Measurements from ENCODE around the gene CNTN5. TPM values are rescaled to one million over a fixed set of nuclear protein-coding genes. Genes with fewer than 3 reads are reported as not detected.

The CNTN5 gene
- polyA plus RNA-seq, 1 of the 3 experiments (the other 2 are of a cell fraction) = not detected

- TF ChIP-seq, protein P1, sequence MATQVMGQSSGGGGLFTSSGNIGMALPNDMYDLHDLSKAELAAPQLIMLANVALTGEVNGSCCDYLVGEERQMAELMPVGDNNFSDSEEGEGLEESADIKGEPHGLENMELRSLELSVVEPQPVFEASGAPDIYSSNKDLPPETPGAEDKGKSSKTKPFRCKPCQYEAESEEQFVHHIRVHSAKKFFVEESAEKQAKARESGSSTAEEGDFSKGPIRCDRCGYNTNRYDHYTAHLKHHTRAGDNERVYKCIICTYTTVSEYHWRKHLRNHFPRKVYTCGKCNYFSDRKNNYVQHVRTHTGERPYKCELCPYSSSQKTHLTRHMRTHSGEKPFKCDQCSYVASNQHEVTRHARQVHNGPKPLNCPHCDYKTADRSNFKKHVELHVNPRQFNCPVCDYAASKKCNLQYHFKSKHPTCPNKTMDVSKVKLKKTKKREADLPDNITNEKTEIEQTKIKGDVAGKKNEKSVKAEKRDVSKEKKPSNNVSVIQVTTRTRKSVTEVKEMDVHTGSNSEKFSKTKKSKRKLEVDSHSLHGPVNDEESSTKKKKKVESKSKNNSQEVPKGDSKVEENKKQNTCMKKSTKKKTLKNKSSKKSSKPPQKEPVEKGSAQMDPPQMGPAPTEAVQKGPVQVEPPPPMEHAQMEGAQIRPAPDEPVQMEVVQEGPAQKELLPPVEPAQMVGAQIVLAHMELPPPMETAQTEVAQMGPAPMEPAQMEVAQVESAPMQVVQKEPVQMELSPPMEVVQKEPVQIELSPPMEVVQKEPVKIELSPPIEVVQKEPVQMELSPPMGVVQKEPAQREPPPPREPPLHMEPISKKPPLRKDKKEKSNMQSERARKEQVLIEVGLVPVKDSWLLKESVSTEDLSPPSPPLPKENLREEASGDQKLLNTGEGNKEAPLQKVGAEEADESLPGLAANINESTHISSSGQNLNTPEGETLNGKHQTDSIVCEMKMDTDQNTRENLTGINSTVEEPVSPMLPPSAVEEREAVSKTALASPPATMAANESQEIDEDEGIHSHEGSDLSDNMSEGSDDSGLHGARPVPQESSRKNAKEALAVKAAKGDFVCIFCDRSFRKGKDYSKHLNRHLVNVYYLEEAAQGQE (IDR thresholded peaks at IDR 0.05; ENCODE audit: low read depth, low read length) = no peak
- TF ChIP-seq JUND (IDR thresholded peaks at IDR 0.05) (no peak), PBX3 (IDR thresholded peaks at IDR 0.05) (no peak), MXI1 (IDR thresholded peaks at IDR 0.05; ENCODE audit: low read depth, low read length) (no peak), USF1 (IDR thresholded peaks at IDR 0.05; ENCODE audit: borderline replicate concordance, low read depth) (no peak), EP300 (IDR thresholded peaks at IDR 0.05; ENCODE audit: borderline replicate concordance in 1 of 2, low read depth in 1 of 2, low read length in 1 of 2) (no peak), NRF1 (IDR thresholded peaks at IDR 0.05; ENCODE audit: low read depth, low read length) (no peak), SMC3 (IDR thresholded peaks at IDR 0.05; ENCODE audit: low read depth, low read length) (no peak), RAD21 (IDR thresholded peaks at IDR 0.05; ENCODE audit: low read length) (no peak), FOXJ3 (CRISPR knock-in tag; IDR thresholded peaks at IDR 0.05) (no peak)
- Histone ChIP-seq H3K4me2 (no peak overlapping the region), H3K27me3 (ENCODE audit: insufficient read depth) (no peaks in the 10 kb centered on the region), H3F3A (replicated peaks; ENCODE audit: insufficient read depth) (no peaks in the 10 kb centered on the region), H3K4me3 (ENCODE audit: low read depth in 2 of 2, low read length in 1 of 2) (no peak overlapping the region), H4K20me1 (ENCODE audit: insufficient read depth) (no peaks in the 10 kb centered on the region), H3K9me2 (no peaks in the 10 kb centered on the region), H3K79me2 (ENCODE audit: insufficient read depth) (no peaks in the 10 kb centered on the region), H3K4me1 (ENCODE audit: control insufficient read depth in 1 of 2, insufficient read depth in 2 of 2, low read depth in 1 of 2, low read length in 1 of 2) (no peaks in the 10 kb centered on the region), H3K36me3 (replicated peaks in 1 of 2; ENCODE audit: control insufficient read depth in 1 of 2, insufficient read depth in 2 of 2, low read length in 1 of 2) (no peaks in the 10 kb centered on the region), H2AFZ (ENCODE audit: low read depth) (no peak overlapping the region), H3K27ac (ENCODE audit: low read depth in 2 of 2, low read length in 1 of 2) (no peak overlapping the region), H3K9ac (no peak overlapping the region), H3K9me3 (no peaks in the 10 kb centered on the region)
- CTCF ChIA-PET = no interaction called here
- 2% methylated on average over 4 of the region's 4 CpGs for WGBS (ENCODE audit: low lambda C conversion rate)
- POLR2A ChIA-PET = no interaction called here
- DNase-seq = no peak
These were observed 564.9 kb downstream of the CNTN5 start for GRCh38 chr11:99585606-99586005.

- CTCF ChIA-PET = no interaction called here
- Histone ChIP-seq H2AFZ (ENCODE audit: low read depth) (no peak overlapping the region), H3K4me1 (ENCODE audit: control insufficient read depth in 1 of 2, insufficient read depth in 2 of 2, low read depth in 1 of 2, low read length in 1 of 2) (no peaks in the 10 kb centered on the region), H3K4me3 (ENCODE audit: low read depth in 2 of 2, low read length in 1 of 2) (no peak overlapping the region), H3K36me3 (replicated peaks in 1 of 2; ENCODE audit: control insufficient read depth in 1 of 2, insufficient read depth in 2 of 2, low read length in 1 of 2) (no peaks in the 10 kb centered on the region), H3K9me3 (no peaks in the 10 kb centered on the region), H3K9me2 (no peaks in the 10 kb centered on the region), H3F3A (replicated peaks; ENCODE audit: insufficient read depth) (no peaks in the 10 kb centered on the region), H3K4me2 (no peak overlapping the region), H3K27me3 (ENCODE audit: insufficient read depth) (no peaks in the 10 kb centered on the region), H3K27ac (ENCODE audit: low read depth in 2 of 2, low read length in 1 of 2) (no peak overlapping the region), H4K20me1 (ENCODE audit: insufficient read depth) (no peaks in the 10 kb centered on the region), H3K9ac (no peak overlapping the region), H3K79me2 (ENCODE audit: insufficient read depth) (no peaks in the 10 kb centered on the region)
- POLR2A ChIA-PET = no interaction called here
- TF ChIP-seq FOXJ3 (CRISPR knock-in tag; IDR thresholded peaks at IDR 0.05) (no peak), FOXM1 (IDR thresholded peaks at IDR 0.05; ENCODE audit: low read depth) (no peak), MAX (IDR thresholded peaks at IDR 0.05; ENCODE audit: low read depth) (no peak), GATA2 (CRISPR knock-in tag; IDR thresholded peaks at IDR 0.05) (no peak)
- TF ChIP-seq, protein P1 (IDR thresholded peaks at IDR 0.05; ENCODE audit: low read depth, low read length) = no peak
- WGBS (ENCODE audit: low lambda C conversion rate) = 14% methylated on average over 2 of the region's 2 CpGs
- DNase-seq = no peak
These were observed 569.0 kb downstream of the CNTN5 start for GRCh38 chr11:99589771-99590170.

All from SK-N-SH (cell line).